Measurements from ENCODE around the gene MARS2.
A peak's percentile ranks its signal among the peaks of the same experiment; 100 is the strongest.

- TF ChIP-seq, protein P1, sequence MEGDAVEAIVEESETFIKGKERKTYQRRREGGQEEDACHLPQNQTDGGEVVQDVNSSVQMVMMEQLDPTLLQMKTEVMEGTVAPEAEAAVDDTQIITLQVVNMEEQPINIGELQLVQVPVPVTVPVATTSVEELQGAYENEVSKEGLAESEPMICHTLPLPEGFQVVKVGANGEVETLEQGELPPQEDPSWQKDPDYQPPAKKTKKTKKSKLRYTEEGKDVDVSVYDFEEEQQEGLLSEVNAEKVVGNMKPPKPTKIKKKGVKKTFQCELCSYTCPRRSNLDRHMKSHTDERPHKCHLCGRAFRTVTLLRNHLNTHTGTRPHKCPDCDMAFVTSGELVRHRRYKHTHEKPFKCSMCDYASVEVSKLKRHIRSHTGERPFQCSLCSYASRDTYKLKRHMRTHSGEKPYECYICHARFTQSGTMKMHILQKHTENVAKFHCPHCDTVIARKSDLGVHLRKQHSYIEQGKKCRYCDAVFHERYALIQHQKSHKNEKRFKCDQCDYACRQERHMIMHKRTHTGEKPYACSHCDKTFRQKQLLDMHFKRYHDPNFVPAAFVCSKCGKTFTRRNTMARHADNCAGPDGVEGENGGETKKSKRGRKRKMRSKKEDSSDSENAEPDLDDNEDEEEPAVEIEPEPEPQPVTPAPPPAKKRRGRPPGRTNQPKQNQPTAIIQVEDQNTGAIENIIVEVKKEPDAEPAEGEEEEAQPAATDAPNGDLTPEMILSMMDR (IDR thresholded peaks at IDR 0.05; ENCODE audit: insufficient read depth, low read length, poor library complexity, severe bottlenecking) = peak; percentile 78
- no peak for TF ChIP-seq EZH2phosphoT487 (conservative IDR thresholded peaks at IDR 0.05; ENCODE audit: low read length)
Observed at GRCh38 chr2:197707316-197708213, 2.4 kb downstream of the MARS2 start.
